Measurements from ENCODE around the gene CDK4.
"Not testable (repeated sequence)": the region's sequence is repeated elsewhere in the genome, so short reads cannot be mapped to it uniquely, and the experiment has no call there.

CDK4 gene

GRCh38 chr12:57751788-57752667 lies at the start of gene CDK4:
Gene CDK4, minus strand, starts transcription at chr12:57752310. Its CDS starts 593 bp downstream, at chr12:57751717.
- in situ Hi-C loops (cut with MboI; ENCODE audit: low sequenced_read_pairs), result no loop called here

- in situ Hi-C loops (cut with MboI; ENCODE audit: low sequenced_read_pairs), result no loop called here
These were observed 48.9 kb upstream of the CDK4 start for GRCh38 chr12:57800965-57801364.

DNA sequence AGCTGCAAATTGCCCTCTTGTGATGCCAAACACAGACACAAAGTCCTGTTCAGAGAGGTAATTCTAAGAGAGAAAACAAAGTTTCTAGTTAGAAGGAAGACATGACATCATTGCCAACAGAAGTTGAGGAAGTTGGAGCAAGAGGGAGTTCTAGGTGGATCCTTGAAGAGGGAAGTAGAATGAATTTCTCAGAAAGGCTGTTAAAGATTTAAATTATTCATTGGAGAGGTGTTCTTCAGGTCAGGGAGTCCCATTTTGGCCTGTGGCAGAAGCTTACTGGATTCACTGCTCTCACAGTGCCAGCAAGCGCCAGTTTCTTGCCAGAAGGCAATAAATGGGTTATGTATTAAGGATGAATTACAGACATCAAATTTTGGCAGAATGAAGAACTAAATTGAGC lies 45.8 kb upstream of the CDK4 start:
- in situ Hi-C loops (cut with MboI; ENCODE audit: low sequenced_read_pairs), result no loop called here

DNA sequence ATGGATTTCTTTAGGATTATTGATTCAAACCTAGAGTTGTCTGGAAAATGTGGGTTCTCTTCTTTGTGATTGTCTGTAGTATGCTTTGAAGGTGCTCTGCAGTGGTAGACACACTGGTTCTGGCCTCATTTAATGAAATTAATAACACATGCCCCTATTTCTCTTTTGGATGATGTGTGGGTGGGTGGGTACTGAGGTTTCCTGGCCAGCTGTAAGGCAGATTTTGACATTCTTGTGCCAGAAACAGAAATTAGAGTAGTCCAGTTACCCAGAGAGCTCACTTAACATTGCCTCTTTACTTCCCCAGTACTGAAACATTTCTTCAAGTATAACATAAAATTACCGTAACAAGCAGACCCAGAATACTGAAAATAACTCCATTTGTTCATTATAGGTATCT lies 44.9 kb upstream of the CDK4 start:
- in situ Hi-C loops (cut with MboI; ENCODE audit: low sequenced_read_pairs), result no loop called here

- in situ Hi-C loops (cut with MboI; ENCODE audit: low sequenced_read_pairs), result no loop called here
These were observed 43.2 kb upstream of the CDK4 start for GRCh38 chr12:57795354-57795753.

- in situ Hi-C loops (cut with MboI; ENCODE audit: low sequenced_read_pairs), result no loop called here
These were observed 41.8 kb upstream of the CDK4 start for GRCh38 chr12:57793920-57794319.

GRCh38 chr12:57783861-57784260 lies 31.8 kb upstream of the CDK4 start:
- in situ Hi-C loops (cut with MboI; ENCODE audit: low sequenced_read_pairs), result no loop called here

GRCh38 chr12:57783466-57783801 lies 31.3 kb upstream of the CDK4 start:
- in situ Hi-C loops (cut with MboI; ENCODE audit: low sequenced_read_pairs), result no loop called here

DNA sequence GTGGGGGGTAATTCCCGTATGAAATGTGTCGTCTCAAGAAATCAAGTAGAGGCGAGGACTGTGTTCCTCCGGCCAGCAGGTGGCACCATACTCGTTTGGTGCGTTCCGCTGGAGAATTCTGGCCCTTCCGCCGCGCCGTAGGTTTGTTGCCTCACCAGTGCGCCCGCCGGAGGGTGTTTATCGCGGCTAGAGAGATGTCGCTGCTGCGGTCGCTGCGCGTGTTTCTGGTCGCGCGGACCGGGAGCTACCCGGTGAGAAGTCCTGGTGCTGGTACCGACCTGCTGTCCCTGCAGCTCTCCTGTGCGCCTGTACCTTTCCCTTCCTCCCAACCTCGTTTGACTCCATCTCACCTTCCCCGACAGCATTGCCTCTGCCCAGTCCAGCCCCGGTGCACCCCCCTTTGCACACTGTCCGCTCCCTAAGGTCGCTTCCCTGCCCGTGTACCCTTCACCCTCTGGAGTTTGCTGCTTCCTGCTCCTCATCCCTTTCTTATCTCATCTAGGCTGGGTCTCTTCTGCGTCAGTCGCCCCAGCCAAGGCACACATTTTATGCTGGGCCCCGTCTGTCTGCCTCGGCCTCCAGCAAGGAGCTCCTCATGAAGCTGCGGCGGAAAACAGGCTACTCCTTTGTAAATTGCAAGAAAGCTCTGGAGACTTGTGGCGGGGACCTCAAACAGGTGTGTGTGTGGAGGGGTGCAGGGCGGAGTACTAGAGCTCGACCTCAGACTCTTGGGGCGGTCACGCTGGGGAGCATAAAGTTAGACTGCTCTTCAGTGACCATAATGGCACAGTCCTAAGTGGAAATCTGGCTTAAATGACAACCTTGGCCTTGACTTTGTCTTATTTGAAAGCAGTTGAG lies 30.7 kb upstream of the CDK4 start, which contains the start of gene TSFM:
Gene TSFM, plus strand, starts transcription at position 180 of the 858 bp plus-strand sequence. Its CDS starts 15 bp downstream, at position 195.
- in situ Hi-C loops (cut with MboI; ENCODE audit: low sequenced_read_pairs), result no loop called here

DNA sequence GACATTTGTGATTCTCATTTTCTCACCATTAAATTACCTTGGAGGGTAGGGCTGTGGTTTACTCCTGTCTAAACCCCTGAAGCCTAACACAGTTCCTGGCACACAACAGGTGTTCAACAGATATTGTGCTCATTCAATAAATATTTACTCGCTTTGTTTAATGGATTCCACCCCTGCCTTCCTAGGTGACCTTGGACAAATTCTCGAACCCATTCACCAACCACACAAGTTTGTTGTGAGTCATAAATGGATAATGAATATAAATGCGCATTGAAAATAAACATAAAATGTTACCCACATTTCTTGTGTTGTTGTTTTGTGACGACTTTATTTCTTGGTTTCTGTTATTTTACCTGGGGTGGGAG lies 30.1 kb upstream of the CDK4 start:
- in situ Hi-C loops (cut with MboI; ENCODE audit: low sequenced_read_pairs), result no loop called here

GRCh38 chr12:57781801-57782200 lies 29.7 kb upstream of the CDK4 start:
- in situ Hi-C loops (cut with MboI; ENCODE audit: low sequenced_read_pairs), result no loop called here

DNA sequence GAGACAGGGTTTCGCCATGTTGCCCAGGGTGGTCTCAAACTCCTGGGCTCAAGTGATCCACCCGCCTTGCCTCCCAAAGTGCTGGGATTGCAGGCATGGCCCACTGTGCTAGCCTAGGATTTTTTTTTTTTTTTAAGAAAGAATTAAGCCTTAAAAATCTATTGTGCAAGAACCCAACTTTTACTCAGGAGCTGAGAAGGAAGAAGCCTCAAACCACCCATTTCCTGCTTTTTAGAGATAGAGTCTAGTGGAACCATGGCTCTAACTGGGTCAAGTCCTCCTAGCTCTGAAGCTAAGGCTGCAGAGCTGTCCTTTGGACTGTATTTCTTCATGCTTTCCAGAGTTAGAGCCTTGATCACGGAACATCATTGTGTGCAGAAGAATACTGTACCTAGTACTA lies 29.1 kb upstream of the CDK4 start:
- in situ Hi-C loops (cut with MboI; ENCODE audit: low sequenced_read_pairs), result no loop called here

- in situ Hi-C loops (cut with MboI; ENCODE audit: low sequenced_read_pairs), result no loop called here
These were observed 28.3 kb upstream of the CDK4 start for GRCh38 chr12:57780284-57780897.

- in situ Hi-C loops (cut with MboI; ENCODE audit: low sequenced_read_pairs), result no loop called here
These were observed 27.6 kb upstream of the CDK4 start for GRCh38 chr12:57779736-57780135.

DNA sequence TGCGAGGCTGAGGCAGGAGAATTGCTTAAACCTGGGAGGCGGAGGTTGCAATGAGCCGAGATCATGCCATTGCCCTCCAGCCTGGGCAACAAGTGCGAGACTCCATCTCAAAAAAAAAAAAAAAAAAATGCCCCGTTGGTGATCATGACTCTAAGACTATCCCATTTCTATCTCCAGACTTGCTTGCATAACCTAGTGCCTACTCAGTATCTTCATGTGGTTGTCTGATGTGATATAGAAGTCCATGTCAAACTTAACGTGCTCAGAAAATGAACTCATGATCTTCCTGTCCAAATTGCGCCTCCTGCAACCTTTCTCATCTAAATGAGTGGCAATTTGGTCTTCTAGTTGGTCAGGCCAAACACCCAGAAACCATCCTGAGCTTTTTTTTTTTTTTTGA lies 25.8 kb upstream of the CDK4 start:
- in situ Hi-C loops (cut with MboI; ENCODE audit: low sequenced_read_pairs), result no loop called here

GRCh38 chr12:57777367-57777766 lies 25.3 kb upstream of the CDK4 start:
- in situ Hi-C loops (cut with MboI; ENCODE audit: low sequenced_read_pairs), result no loop called here

DNA sequence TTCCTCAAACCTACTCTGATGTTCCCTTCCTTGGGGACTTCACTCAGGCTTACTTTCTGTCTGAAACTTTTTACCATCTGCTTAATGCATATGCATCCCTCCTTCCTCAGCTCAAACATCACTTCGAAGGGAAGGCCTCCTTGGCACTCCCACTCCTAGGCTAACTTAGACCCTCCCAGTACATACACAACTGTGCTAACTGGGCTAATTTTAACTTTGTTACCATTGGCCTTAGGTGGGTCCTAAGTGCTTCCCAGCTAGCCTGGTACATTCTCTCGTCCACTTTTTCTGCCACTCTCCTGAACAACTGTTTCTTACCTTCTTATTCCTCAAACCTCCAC lies 24.1 kb upstream of the CDK4 start:
- in situ Hi-C loops (cut with MboI; ENCODE audit: low sequenced_read_pairs), result no loop called here

- in situ Hi-C loops (cut with MboI; ENCODE audit: low sequenced_read_pairs), result no loop called here
These were observed 23.6 kb upstream of the CDK4 start for GRCh38 chr12:57775563-57776246.

DNA sequence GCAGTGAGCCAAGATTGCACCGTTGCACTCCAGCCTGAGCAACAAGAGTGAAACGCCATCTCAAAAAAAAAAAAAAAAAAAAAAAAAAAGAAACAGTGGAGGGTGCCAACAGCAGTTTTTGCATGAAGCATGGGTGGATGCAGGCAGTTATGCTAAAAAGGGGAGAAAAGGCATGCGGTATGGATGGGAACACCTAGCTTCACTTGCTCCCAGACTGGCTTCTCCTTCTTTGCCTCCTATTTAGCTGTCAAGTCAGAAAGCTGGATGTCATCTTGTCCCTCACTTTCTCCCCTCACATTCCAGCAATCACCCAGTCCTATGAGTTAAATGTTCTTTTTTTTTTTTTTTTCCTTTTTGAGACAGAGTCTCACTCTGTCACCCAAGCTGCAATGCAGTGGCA lies 22.9 kb upstream of the CDK4 start:
- in situ Hi-C loops (cut with MboI; ENCODE audit: low sequenced_read_pairs), result no loop called here

- in situ Hi-C loops (cut with MboI; ENCODE audit: low sequenced_read_pairs), result not testable (repeated sequence)
These were observed 22.5 kb upstream of the CDK4 start for GRCh38 chr12:57774634-57775033.

All from HL-60/S4 (cell line).